IPS DF 4.7 (cell line): ENCODE data around the gene CMSS1.
"Not testable (repeated sequence)": the region's sequence is repeated elsewhere in the genome, so short reads cannot be mapped to it uniquely, and the experiment has no call there.

ENCODE experiments used
- DNase-seq: peaks from one replicate; pipeline ENCODE4 v3.0.0-alpha.2; 2013; ENCODE audit warnings: low spot score; ENCODE audit errors: extremely low read depth

CMSS1 gene

DNA sequence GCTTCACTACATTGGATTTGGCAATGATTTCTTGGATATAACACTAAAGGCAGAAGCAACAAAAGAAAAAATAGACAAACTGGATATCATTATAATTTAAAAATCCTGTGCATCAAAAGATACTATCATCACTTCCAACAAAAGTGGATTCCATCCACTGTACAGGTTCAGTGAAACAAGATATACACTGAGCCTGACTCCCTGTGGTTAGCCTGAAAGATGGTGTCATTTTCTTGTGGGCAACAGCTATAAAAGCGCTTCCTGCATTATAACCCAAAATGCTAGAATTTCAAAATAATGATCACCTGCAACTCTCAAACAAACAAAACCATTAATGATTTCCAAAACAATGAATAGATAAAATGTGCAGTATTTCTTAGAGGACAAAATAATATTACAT lies 403.5 kb downstream of the CMSS1 start:
- no peak for DNase-seq

DNA sequence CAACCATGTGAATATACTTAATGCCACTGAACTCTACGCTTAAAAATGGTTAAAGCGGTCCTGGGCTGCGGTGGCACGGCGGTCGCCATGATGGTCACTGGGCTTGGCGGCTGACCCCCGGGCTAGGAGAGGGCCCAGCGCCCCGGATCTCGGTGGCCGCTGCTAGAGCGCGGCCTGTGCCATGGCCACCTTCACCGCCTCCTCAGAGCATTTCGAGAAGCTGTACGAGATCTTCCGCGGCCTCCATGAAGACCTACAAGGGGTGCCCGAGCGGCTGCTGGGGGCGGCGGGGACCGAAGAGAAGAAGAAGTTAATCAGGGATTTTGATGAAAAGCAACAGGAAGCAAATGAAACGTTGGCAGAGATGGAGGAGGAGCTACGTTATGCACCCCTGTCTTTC lies 407.5 kb downstream of the CMSS1 start:
- DNase-seq: no peak

DNA sequence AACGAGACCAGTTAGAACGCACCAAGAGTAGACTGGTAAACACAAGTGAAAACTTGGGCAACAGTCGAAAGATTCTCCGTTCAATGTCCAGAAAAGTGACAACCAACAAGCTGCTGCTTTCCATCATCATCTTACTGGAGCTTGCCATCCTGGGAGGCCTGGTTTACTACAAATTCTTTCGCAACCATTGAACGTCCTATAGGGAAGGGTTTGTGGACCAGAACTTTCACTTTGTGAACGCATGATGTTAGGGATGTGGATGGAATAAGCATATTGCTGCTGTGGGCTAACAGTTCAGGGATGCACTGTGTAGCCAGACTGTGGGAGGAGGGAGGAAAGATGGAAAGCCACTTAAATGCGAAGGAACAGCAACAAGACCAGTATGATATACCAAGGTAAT lies 408.2 kb downstream of the CMSS1 start:
- no peak for DNase-seq

DNA sequence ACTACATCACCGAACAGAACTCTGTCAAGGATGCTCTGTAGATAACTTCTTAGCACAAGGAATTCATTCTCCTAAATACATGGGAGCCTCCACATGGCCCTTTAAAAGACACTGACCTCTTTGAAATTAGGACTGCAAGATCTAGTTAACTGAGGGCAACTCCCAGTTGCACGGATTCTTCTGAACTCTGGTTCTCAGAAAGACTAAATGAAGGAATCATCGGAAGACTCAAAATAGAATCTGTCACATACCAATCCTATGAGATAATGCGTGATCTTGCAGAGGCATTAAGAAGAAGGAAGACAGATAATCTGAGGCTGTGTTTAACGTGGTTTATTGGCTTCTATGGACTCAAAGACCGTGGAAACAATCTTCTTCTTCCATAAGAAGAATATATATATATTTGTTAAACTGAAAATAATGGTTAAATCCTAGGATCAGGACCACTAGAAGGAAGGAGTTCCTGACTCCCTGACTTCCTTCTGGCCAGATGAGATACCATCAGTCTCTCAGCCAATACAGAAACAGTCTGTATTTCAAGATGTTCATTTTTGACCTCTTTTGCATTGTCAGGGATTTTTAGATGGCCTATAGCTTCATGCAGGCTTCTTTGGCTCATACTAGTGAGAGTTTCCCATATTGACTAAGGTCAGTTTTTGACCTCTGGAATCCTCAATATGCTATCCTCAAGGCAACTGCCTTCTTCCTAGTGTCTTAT lies 409.2 kb downstream of the CMSS1 start:
- DNase-seq: no peak

DNA sequence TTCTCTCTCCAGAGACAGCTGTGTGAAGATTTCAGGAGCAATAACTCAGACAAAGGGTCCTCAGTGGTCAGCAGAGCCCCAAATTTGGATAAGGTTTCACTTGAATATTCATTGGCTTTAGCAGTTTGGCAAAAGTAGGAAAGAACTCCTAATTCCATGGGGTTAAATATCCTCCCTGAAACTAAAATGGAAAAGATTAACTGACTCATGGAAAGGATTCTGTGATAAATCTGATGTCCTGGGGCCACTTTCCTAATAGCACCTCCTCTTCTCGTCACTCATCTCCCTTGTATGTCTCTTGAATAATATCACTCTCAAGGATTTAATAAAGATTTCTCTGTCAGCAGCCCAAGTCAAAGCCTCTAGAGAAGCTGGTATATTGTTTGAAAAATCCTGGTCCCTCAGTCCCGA lies 409.9 kb downstream of the CMSS1 start:
- DNase-seq: no peak

DNA sequence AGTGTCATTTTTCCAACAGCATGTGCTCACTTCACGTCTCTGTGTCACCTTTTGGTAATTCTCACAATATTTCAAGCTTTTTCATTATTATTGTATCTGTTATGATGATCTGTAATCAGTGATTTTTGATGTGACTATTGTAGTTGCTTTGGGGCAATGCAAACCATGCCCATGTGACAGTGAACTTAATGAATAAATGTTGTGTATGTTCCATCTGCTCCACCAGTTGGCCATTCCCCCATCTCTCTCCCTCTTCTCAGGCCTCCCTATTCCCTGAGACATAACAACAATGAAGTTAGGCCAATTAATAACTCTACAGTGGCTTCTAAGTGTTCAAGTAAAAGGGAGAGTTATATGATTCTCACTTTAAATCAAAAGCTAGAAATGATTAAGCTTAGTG lies 410.6 kb downstream of the CMSS1 start:
- no peak for DNase-seq

DNA sequence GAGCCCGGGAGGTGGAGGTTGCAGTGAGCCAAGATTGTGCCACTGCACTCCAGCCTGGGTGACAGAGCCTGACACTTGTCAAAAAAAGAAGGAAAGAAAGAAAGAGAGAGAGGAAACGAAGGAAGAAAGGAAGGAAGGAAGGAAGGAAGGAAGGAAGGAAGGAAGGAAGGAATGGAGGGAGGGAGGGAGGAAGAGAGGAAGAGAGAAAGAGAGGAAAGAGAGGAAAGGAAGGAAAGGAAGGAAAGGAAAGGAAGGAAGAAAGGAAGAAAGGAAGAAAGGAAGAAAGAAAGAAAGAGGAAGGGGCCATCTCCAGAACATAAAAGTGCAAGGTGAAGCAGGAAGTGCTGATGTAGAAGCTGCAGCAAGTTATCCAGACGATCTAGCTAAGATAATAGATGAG lies 411.5 kb downstream of the CMSS1 start:
- DNase-seq: not testable (repeated sequence)

DNA sequence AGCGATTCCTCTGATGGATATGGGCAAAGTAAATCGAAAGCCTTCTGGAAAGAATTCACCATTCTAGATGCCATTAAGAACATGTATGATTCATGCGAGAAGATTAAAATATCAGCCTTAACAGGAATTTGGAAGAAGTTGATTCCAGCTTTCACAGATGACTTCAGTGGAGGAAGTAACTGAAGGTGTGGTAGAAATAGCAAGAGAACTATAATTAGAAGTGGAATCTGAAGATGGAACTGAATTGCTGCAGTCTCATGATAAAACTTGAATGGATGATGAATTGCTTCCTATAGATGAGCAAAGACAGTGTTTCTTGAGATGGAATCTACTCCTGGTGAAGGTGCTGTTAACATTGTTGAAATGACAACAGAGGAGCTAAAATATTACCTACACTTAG lies 413.0 kb downstream of the CMSS1 start:
- no peak for DNase-seq
